T-helper 1 cell (primary cell): ENCODE data around the gene UMPS.
"Not testable (repeated sequence)": the region's sequence is repeated elsewhere in the genome, so short reads cannot be mapped to it uniquely, and the experiment has no call there.

ENCODE experiments used
- DNase-seq, 5 donors: peaks; one replicate each; pipeline ENCODE4 v3.0.0-alpha.2; 2012 to 2020

The UMPS gene

DNA sequence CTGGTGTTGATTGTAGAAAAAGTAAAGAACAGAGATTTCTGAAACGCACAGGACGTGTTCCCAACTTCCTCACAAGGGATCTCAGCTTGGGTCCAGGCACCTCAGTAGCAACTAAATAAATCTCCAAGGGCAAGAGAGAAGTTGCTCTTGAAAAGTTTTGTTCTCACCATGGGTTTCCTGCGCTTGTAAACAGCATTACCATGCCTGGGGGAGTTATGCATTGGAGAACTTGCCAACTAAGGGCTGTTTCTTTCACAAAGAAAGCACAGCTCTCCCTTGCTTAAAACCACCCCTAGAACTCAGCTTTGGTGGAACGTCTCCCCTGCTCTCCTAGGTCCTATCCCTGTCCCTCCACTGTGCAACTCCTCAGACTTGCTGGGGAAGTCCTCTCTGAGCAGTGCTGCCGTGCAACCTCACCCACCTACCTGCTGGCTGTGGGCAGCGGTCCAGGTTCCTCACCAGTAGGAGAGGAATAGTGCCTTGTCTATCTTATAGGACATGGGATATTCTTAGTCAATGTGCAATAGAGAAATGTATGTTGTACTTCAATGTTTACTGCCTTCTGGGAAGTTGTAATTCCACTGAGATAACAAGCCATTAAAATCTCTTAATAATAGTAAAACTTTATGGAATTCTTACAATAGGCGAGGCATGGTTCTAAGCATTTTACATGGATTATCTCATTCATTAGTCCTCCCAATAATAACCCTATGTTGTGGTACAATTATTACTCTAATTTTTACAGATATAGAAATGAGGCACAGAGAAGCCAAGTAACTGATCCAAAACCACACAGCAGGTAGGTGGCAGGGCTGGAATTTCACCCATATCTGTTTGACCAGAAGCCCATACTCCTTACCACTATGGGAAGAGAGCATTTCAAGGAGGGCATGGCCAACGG, 51.5 kb downstream of the UMPS start:
- no peak for DNase-seq

DNA sequence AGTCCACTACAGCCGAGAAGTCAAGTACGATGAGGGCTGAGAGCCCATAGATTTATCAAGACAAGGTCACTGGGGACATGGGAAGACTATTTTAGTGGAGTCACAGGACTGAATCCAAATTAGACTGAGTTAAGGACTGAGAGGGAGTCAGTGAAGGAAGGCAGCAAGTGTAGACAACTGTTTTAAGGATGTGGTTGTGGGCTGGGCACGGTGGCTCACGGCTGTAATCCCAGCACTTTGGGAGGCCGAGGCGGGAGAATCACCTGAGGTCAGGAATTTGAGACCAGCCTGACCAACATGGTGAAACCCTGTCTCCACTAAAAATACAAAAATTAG, 52.1 kb downstream of the UMPS start:
- not testable (repeated sequence) for DNase-seq

DNA sequence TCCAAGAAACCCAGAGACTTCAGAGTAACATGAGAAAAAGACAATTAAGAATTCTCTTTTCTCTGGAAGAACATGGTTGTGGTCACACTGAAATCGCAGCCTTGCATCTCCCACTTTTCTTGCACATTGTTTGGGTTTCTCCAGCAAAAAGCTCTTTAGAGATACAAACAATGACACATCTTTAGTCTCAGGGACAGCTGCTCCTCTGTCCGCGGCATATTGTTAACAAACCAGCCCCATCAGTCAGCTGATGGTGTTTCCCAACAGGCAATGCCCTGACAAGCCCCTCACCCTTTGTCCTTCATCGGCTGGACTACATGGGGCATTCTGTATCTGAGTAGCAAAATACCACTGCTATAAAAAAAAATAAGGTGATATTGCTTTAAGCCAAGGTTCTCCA, 53.4 kb downstream of the UMPS start:
- DNase-seq, result no peak

DNA sequence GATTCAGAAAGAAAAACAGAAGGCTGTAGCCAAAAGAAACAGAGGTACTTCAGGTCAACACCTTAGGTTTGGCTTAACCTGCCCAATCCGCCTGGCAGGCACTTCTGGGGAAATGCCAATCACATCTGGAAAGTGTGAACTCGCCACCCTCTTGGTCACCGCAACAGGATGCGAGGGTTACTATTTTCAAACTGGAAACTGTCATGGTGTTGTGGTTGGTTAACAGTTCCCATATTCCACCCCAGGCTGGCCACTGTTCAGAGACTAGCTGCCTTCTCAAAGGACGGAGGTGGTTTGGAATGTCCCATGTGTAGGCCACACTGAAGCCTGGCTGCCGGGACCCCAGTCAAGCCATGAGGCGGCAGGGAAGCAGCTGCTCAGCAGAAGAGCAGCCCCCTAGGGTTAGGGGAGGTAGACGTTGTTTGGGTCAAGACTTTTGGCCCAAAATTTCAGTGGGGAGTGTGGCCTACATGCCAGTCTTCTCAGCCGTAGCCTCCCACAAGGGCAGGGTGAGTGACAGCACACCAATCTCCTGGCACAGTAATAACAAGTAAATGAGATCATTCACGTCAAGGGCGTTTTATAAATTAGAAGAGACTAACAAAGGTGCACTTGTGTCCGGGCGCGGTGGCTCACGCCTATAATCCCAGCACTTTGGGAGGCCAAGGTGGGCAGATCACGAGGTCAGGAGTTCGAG, 54.6 kb downstream of the UMPS start:
- no peak for DNase-seq

DNA sequence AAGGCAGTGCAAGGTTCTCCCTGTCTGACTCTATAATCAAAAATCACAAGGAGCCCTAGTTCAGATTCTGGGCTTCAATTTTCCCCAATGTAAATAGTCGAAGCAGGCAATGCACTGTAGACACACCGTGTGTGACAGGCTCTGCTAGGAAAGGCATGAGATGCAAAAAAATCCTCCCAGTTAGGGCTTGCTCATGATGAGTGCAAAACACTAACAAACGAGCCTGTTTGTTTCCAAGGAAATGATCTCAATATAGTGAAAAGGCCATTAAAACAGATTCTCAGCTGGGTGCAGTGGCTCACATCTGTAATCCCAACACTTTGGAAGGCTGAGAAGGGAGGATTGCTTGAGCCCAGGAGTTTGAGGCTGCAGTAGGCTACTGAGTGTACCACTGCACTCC, 55.7 kb downstream of the UMPS start:
- no peak for DNase-seq

DNA sequence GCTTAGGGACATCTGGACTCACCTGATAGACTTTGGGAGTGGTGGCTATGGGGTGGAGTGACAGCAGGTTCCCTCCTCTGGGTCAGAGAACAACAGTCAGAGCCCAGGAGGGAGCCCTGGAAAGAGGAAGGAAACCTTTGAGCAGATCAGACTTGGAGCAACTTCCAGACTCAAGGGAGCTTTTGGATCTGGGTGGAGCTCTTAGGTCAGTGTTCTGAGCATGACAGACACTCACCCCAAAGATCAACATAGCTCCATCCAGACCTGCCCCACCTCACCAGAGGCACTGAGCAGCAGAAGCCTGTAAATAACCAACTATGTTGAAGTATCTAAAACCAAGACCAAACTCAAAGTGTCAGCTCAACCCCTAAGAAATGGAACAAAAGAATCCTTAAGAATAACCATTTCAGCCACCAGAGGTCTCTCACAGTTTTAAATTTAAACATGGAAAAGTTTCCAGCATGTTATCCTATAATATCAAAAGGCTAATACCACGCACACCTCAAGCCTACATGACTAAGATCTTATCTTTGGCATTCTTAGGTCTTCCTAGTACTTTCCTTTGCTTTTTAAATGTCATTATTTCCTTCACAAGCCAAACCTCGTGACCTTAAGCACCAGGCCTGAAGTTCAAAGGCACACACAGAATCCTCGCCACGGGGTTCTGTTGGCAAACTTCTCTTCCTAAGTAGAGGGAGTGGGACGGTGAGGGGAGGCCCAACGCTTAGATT, 56.4 kb downstream of the UMPS start:
- DNase-seq, result no peak

DNA sequence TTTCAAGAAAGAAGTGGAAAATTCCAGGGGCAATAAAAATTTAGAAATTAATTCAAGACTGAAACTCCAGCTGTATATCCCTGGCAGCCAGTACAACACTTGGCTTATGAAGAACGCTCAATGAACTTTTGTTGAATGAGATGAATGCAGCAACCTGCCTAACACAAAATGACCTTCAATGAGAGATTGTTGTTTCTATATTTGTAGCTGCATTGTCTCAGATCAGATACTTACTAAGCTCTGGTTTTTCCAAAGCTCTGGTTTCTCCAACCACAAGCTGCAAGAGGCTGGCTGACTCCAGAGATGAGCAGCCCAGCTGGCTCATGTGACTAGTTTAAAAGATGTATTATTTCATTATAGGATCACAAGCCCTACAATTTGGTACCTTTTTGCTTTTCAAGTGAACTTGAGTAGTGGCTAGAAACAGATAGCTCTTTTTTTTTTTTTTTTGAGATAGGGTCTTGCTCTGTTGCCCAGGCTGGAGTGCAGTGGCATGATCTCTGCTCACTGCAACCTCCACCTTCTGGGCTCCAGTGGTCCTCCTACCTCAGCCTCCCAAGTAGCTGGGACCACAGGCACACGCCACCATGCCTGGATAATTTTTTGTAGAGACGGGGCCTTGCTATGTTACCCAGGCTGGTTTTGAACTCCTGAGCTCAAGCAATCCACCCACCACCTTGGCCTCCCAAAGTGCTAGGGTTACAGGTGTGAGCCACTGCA, 57.4 kb downstream of the UMPS start:
- DNase-seq, result no peak

DNA sequence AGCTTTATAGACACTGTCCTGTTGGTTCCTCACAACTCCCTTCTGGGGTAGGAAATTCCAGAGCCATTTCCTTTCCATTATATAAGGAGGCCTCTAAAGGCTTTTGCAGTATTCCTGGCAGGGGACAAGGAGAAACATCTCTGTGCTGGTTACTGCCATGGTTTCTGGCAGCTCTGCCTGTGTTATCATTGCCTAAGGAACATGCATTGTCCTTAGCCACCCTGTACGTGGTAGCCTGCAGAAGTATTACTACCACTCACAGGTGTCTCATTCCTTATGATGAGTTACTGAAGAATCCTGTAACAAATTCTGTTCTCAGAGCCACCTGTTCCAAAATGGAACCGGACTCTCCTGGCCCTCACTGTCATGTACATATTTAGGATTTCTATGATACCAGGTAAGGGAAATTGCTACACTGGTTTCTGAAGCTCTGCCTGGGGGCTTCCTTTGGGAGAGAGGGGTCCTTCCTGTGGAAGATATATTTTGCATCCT, 58.0 kb downstream of the UMPS start:
- no peak for DNase-seq

DNA sequence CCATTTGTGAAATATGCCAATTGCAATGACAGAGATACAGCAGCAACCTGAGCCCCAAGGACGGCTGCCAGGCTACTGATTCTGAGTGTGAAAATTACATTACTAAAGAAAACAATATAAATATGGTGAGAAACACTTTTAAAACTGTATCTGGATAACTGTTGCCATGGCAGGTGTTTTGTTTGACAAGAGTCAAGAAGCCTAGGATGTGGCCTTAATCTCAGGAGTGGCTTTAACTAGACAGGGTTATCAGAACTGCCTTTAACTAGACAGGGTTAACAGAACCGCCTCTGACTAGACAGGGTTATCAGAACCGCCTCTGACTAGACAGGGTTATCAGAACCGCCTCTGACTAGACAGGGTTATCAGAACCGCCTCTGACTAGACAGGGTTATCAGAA, 58.9 kb downstream of the UMPS start:
- DNase-seq, result not testable (repeated sequence)

DNA sequence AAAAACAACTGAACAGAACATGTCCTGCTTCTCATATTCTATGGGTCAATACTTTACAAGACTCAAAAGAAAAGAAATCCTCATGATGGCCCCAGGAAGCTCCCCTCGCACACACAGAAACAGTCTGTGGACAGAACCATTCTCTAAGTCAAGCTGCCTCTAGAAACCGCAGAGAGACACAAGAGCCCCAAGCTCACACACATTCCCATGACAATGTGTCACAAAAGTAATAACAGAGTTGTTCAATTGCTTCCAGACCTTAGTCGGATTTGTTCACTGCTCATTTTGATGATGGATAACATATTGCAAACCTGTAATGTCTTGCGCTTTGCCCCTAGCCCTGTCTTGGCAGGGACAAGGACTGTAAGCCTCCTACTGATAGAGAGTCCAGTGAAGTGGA, 60.9 kb downstream of the UMPS start:
- no peak for DNase-seq

DNA sequence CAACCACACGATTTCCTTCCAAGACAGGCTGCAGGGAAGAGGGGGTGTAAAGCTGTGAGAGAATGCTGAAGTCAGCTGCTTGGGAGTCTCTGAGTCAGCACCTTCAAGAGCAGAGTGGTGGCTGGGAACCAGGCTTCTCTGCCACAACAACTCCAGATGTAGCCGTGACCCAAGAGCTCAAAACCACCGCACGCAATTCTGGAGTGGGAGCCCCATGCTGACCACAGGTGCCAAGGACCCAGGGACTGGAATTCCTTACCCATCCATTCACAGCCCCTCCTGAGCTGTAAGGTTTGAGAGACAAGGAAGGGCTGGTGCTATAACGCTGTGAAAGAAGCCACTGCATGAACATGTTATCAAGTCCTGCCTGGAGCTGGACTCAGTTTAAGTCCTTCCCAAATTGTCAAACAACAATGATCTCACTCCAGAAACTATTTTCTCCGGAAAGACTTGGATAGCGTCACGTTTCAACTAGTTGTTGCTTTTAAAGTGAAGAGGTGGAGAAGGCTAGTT, 61.4 kb downstream of the UMPS start:
- no peak for DNase-seq

DNA sequence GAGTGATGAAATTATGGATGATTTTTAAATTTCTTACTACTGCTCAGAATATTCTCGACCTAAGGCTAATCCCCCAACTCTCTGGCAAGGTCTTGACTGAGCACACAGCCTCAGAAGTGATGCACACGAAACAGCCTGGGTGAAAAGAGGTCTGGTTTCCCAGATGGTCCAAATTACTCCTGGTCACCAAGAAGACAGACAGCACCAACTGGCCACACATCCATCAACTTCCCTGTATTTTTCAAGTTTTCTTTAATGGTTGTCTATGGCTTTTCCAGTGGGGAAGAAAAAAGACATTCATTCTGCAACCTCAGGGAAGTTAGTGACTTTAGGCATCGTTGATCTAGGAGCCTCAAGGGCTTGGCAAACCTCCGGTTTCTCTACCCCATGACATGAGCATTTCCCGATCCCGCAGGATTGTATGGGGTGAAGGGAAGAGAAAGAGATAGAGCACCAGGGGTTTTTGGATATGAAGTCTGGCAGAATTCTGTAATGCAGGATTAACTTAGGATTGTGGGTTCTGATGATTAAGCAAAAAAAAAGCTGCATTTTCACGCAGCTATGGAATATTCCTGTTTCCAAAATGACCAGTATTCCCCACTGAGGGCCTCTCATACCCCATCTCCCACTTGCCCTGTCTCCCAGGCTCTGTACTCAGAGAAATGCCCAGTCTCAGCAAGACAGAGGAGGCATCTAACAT, 62.2 kb downstream of the UMPS start:
- no peak for DNase-seq

DNA sequence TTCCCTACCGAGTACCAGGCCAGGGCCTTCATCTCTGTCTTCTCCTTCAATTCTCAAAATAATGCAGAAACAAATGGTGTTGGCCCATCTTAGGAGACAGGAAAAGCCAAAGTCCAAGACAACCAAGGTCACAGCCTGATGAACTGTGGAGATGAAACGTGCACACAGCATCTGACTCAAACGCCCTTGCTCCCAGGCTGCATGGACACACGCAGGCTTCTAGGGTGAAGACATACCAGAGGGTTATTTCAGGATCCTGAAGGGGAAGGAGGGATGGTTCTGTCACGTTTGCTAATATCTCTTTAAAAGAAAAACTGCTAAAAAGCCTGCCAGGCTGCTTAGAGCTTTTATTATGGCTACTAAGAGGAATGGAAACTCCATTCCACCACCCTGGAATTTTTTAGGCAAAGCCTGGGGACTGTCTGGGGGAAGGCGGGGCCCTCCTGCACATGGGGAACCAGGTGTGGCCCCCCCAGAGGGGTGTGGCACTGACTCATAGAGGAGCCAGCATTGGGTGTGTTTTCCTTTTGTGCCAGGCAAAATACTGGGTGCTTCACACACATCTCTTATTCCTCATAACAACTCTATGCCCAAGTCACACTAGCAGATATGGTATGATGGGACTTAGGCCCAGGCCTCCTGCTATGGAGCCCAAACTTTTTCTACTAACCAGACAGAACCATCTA, 62.9 kb downstream of the UMPS start:
- DNase-seq, result no peak

DNA sequence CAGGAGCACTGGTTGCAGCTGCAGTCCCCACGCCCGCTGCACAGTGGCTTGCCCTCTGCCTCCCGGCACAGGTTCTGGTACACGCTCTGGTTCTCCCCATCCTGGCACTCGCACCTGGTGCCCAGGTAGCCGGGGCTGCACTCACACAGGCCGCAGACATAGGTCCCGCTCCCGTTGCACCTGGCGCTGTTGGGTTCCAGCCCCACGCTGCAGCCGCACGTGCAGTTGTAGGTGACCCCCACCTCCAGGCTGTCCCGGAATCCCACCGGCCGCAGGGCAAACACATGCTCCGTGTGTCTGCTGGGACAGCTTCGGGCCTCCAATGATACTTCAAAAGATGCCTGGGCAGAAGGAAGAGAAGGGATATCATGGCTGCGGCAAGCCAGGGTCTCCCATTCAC, 66.2 kb downstream of the UMPS start:
- DNase-seq, result no peak

DNA sequence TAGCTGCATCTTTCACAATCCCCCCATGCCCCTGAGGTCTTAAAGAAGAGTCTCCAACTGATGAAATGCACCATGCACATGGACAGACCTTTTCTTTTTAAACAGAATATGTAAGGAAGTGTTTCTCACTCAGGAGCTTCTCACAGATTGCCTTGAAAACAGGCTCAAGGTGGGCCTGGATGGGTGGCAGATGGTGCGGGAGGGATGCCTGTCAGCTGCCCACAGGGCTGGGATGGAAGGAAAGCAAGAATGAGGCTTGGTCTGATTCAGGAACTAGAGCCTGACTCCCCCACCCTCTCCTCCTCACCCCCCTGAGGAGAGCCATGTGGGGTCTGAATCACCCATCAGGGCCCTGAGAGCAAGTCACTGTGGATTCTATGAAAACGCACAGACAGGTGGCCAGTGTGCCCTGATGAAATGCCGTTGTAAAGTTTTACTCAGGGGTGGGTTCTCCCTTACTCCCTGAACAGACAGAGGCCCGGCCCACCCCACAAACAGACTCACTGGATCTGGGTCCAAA, 67.2 kb downstream of the UMPS start:
- no peak for DNase-seq
